ENCODE data around the gene BMPER.
A peak's percentile ranks its signal among the peaks of the same experiment; 100 is the strongest.

Gene BMPER

GRCh38 chr7:34100661-34101060 is 195.3 kb downstream of the BMPER start:
- DNase-seq (ENCODE audit: low read depth) = peak; percentile 69
- TF ChIP-seq, protein P1, sequence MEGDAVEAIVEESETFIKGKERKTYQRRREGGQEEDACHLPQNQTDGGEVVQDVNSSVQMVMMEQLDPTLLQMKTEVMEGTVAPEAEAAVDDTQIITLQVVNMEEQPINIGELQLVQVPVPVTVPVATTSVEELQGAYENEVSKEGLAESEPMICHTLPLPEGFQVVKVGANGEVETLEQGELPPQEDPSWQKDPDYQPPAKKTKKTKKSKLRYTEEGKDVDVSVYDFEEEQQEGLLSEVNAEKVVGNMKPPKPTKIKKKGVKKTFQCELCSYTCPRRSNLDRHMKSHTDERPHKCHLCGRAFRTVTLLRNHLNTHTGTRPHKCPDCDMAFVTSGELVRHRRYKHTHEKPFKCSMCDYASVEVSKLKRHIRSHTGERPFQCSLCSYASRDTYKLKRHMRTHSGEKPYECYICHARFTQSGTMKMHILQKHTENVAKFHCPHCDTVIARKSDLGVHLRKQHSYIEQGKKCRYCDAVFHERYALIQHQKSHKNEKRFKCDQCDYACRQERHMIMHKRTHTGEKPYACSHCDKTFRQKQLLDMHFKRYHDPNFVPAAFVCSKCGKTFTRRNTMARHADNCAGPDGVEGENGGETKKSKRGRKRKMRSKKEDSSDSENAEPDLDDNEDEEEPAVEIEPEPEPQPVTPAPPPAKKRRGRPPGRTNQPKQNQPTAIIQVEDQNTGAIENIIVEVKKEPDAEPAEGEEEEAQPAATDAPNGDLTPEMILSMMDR (IDR thresholded peaks at IDR 0.05; ENCODE audit: insufficient read depth, low read depth, low read length, missing control alignments) = no peak
- no peak overlapping the region for H3K4me3 ChIP-seq (ENCODE audit: low read length)

GRCh38 chr7:34104115-34104514 is 198.8 kb downstream of the BMPER start:
- DNase-seq (ENCODE audit: low read depth) = no peak
- TF ChIP-seq, protein P1 (IDR thresholded peaks at IDR 0.05; ENCODE audit: insufficient read depth, low read depth, low read length, missing control alignments) = no peak
- no peak overlapping the region for H3K4me3 ChIP-seq (ENCODE audit: low read length)

DNA sequence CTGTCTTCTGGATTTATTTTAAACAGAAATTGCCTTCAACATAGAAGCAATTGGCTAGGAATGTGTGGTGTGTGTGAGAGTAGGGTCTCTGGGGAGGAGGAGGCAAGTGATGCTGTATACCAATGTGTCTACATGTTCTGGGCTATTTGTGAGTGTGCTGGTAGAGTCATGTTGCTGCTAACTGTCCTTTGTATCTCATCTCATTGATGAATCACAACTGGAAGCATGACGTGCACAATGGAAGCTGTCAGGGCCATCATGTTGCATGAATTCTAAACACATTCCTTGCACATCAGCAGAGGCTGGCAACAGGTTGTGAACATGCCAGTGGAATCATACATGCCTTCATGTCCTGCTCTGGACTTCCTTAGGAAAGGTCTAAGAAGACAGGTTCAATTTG is 199.7 kb downstream of the BMPER start:
- peak; percentile 55 for DNase-seq (ENCODE audit: low read depth)
- TF ChIP-seq, protein P1 (IDR thresholded peaks at IDR 0.05; ENCODE audit: insufficient read depth, low read depth, low read length, missing control alignments) = no peak

DNA sequence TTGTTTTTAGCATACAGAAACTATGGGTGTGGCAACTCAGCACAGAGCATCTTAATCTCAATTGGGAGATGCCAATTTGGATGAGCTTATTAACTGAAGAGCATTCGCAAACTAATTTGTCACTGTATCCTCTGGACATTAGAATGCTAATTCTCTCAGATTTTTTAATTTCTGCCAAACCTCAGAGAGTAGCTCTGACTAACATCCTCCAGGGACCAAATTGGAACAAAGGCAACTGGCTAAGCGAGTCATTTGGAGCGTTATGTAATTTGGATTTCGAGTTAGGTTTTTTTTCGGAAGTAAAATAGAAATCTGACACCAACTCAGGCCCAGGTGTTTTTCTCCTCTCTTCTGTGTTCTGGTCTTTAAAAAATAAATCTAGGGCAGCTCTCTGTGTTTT is 201.9 kb downstream of the BMPER start:
- peak; percentile 51 for DNase-seq (ENCODE audit: low read depth)
- H3K4me3 ChIP-seq (ENCODE audit: low read length) = no peak overlapping the region
- TF ChIP-seq, protein P1 (IDR thresholded peaks at IDR 0.05; ENCODE audit: insufficient read depth, low read depth, low read length, missing control alignments) = no peak

More for the DNA sequence above, 199.7 kb downstream of the BMPER start:
- no peak overlapping the region for H3K4me3 ChIP-seq (ENCODE audit: low read length)

GRCh38 chr7:34108165-34108564 is 202.8 kb downstream of the BMPER start:
- peak; percentile 34 for DNase-seq (ENCODE audit: low read depth)
- no peak overlapping the region for H3K4me3 ChIP-seq (ENCODE audit: low read length)
- TF ChIP-seq, protein P1 (IDR thresholded peaks at IDR 0.05; ENCODE audit: insufficient read depth, low read depth, low read length, missing control alignments) = no peak

DNA sequence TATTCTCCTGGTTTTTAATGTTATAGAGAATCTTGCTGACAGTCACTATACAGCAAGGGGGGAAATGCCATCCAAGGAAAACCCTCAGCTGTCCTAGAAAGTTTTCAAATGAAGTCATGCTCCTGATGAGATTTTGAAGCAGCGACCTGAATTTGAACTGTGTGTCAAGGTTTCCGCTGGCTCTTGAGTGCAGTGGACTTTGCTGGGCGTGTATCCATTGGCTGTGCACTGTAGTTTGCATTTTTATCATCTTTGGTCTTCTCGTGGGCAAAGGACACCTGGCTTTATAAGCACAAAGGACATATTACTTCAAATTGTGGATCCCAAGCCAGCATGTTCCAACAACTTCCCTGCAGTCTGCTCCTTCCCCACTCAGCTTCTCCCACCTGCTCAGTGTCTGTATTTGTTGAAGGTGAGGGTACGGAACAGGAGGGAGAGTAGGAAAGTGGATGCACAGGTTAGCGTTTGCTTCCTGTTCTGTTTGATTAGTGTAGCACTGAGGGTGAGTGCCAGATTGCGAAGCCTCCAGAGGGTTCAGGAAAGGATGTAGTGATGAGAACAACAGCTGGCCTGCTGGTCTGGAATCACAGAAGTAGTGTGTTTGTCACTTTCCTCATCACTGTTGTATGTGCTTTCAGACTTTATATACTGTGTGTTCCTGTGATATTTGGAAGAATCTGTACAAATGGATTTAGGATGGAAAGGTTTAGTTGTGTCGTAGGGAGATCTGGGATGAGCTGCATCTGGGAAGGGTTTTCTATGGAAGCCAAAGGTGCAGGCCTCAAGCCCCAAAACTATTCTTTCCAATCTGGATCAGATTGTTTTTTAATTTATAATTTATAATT is 204.8 kb downstream of the BMPER start:
- TF ChIP-seq, protein P1 (IDR thresholded peaks at IDR 0.05; ENCODE audit: insufficient read depth, low read depth, low read length, missing control alignments) = no peak
- no peak for DNase-seq (ENCODE audit: low read depth)
- H3K4me3 ChIP-seq (ENCODE audit: low read length) = no peak overlapping the region

DNA sequence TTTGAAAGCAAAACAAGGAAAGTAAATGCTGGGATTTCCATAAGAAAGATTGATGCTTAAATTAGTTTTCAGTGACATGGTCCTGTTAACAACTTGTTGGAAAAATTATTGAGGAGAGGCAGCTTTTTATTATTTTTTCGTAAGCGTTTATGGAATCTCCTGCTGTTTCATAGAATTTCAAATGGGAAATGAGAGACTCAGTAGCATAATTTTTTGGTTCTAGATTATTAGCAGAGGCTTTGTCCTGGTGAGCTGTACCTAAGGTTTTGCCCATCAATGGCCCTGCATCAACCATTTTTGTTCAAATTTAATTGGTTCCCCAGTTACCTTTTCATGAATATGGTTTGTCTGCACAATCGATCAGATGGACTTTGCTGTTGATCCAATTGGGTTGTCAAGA is 205.7 kb downstream of the BMPER start:
- TF ChIP-seq, protein P1 (IDR thresholded peaks at IDR 0.05; ENCODE audit: insufficient read depth, low read depth, low read length, missing control alignments) = no peak

More for the DNA sequence above, 205.7 kb downstream of the BMPER start:
- DNase-seq (ENCODE audit: low read depth) = no peak
- no peak overlapping the region for H3K4me3 ChIP-seq (ENCODE audit: low read length)
